GM06990 (cell line): Measurements from ENCODE around the gene LRRC73.
A peak's percentile ranks its signal among the peaks of the same experiment; 100 is the strongest.

Experiments used
- DNase-seq: peaks from one replicate; pipeline ENCODE4 v3.0.0-alpha.2; 2011; ENCODE audit not compliant: insufficient read length; ENCODE audit errors: extremely low read depth
- H3K27me3 ChIP-seq: replicated peaks from 2 replicates; pipeline ENCODE4 v1.6.0; 2011; ENCODE audit warnings: low read length; ENCODE audit not compliant: control insufficient read depth, insufficient read depth
- H3K36me3 ChIP-seq: 2 replicates; pipeline ENCODE4 v1.5.1; 2011; ENCODE audit warnings: low read length; ENCODE audit not compliant: control insufficient read depth, insufficient read depth
- H3K4me3 ChIP-seq: replicated peaks from 2 replicates; pipeline ENCODE4 v1.5.1; 2011; ENCODE audit warnings: low read depth, mild to moderate bottlenecking, control low read depth, low read length
- CTCF ChIP-seq: IDR thresholded peaks from 2 replicates; pipeline ENCODE4 v1.5.1; 2011; ENCODE audit warnings: low read length, control low read depth, mild to moderate bottlenecking, inconsistent platforms; ENCODE audit not compliant: insufficient read depth, poor library complexity, severe bottlenecking

LRRC73 gene

GRCh38 chr6:43497129-43497396, 13.1 kb downstream of the LRRC73 start:
- DNase-seq = no peak
- peaks cover 22% of the 10 kb centered on the region for H3K36me3 ChIP-seq
- no peak overlapping the region for H3K4me3 ChIP-seq
- no peak for TF ChIP-seq CTCF
- no peaks in the 10 kb centered on the region for H3K27me3 ChIP-seq

- DNase-seq = no peak
- TF ChIP-seq CTCF = peak; percentile 53
- H3K36me3 ChIP-seq = peaks cover 22% of the 10 kb centered on the region
- H3K4me3 ChIP-seq = no peak overlapping the region
- H3K27me3 ChIP-seq = no peaks in the 10 kb centered on the region
These were observed 13.6 kb downstream of the LRRC73 start for GRCh38 chr6:43496370-43497128.

- DNase-seq = no peak
- Histone ChIP-seq H3K36me3 (peaks cover 17% of the 10 kb centered on the region), H3K4me3 (no peak overlapping the region), H3K27me3 (no peaks in the 10 kb centered on the region)
- peak; percentile 4 for TF ChIP-seq CTCF
These were observed 14.7 kb downstream of the LRRC73 start for GRCh38 chr6:43495409-43495941.

GRCh38 chr6:43494766-43495165, 15.4 kb downstream of the LRRC73 start:
- H3K27me3 ChIP-seq = no peaks in the 10 kb centered on the region
- no peak overlapping the region for H3K4me3 ChIP-seq
- DNase-seq = no peak
- no peak for TF ChIP-seq CTCF
- H3K36me3 ChIP-seq = peaks cover 13% of the 10 kb centered on the region

- DNase-seq = no peak
- Histone ChIP-seq H3K27me3 (no peaks in the 10 kb centered on the region), H3K4me3 (no peak overlapping the region), H3K36me3 (peaks cover 16% of the 10 kb centered on the region)
- TF ChIP-seq CTCF = no peak
These were observed 15.8 kb downstream of the LRRC73 start for GRCh38 chr6:43494321-43494720.
